Left ventricle myocardium superior (tissue), 1 donor: Measurements from ENCODE around the gene MYRFL. TPM values are rescaled to one million over a fixed set of nuclear protein-coding genes. Genes with fewer than 3 reads are reported as not detected.
A peak's percentile ranks its signal among the peaks of the same experiment; 100 is the strongest.

Experiments used
- ATAC-seq: fragments of 200-7000 bp; cut with Tn5 transposase; one replicate; pipeline ENCODE4 v1.9.1; 2020; ENCODE audit warnings: mild to moderate bottlenecking, moderate library complexity
- DNase-seq: peaks from one replicate; pipeline ENCODE4 v3.0.0-alpha.2; 2020
- intact Hi-C: fragments of 100-400 bp; cut with micrococcal nuclease; formaldehyde crosslinking; loops from one replicate; pipeline ENCODE4 v1.11.0; 2022
- total RNA-seq: library from RNA; stranded (reverse); fragmentation: NEBNext Ultra II Directional; extraction: Animal tissue kit (Norgen Biotek cat#: 25700); gene quantifications from one replicate; pipeline ENCODE4 v1.2.1, GENCODE V29; 2021
- donor health status: DM: no; HTN: yes; CAD: no; lungs with severe emphysema.

MYRFL gene
- total RNA-seq, 1 donor from 2014 or later: not detected

DNA sequence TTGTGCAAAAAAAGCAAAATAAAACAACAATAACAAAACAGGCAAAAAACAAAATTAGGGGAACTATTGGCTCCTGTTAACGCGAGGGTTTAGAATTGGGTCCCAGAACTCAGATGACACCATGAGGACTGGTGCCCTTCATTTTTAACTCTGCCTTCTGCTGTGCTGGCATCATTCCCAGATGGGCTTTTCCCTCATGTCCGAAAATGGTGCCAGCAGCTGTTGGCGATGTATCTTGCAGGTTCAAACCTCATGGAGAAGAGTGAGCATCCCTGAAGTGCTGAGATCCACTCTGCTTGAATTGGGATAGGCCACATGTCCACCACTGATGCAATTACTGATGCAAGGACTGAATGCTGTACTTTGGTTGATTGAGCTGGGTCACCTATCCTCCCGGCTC is 61.1 kb downstream of the MYRFL start:
- DNase-seq: no peak
- ATAC-seq: peak; percentile 12
- intact Hi-C loops: no loop called here

GRCh38 chr12:69886715-69887114 is 61.7 kb downstream of the MYRFL start:
- ATAC-seq (no peak), DNase-seq (no peak)
- intact Hi-C loops: no loop called here

GRCh38 chr12:69888901-69889300 is 63.9 kb downstream of the MYRFL start:
- intact Hi-C loops: no loop called here
- ATAC-seq (no peak), DNase-seq (no peak)

DNA sequence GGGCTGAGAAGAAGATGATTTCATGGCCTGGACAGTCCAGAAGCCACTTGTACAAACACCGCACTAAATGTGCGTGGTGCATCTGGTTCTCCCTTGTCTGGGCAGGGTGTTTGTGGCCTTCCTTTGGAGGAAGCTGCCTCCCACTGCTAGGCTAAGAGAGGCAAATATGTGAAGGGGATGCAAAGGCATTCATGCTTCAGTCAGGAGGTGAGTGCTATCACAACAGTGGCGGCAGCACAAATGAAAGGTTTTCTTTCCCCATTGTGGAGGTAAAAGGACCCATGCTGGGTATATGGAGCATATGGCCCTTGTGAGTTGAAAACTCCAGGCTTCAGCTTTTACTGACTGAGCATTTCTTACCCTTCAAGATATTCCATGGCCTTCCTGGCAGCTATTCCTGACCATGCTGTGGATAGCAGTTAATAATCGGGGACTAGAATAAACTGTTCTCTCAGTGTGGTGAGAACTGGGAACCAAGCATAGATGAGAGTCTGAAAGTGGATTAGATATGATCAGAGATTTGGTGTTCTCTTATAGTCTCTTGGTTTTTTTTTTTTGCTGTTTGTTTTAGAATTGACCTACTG is 69.9 kb downstream of the MYRFL start:
- DNase-seq: no peak
- ATAC-seq: no peak
- intact Hi-C loops: no loop called here

DNA sequence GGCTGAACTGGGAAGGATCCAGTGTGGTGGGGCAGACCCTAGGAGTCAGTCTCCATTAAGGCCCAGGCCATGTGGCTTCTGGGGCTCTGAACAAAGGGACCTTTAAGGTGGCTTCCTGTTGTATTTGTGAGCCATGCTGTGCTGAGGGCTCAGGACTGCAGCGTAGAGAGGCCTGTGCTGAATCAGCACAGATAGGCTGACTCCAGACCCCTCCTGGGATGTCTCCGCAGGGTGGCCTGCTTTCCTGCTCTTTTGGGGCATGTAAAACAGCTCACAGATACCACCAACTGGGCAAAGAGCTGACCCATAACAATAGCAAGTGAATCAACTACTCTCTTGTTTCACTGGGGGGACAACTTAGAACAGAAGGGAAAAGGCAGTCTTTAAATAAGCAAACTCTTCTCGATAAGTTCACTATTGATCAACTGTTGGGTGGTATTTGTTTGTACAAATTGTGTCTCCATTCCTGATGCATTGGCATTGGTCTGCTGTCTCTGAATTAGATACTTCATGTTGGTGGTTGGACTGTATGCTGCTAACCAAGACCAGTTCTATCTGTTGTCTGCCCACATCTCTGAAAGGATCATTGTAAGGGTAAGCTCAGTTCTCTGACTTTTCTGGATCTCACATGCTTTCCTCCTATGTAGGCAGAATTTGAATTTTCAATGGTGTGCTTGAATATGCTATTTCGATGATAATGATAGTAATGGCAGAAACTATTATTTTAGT is 71.8 kb downstream of the MYRFL start:
- intact Hi-C loops: no loop called here
- ATAC-seq: no peak
- DNase-seq: no peak

GRCh38 chr12:69897744-69898143 is 72.7 kb downstream of the MYRFL start:
- intact Hi-C loops: no loop called here
- DNase-seq (peak; percentile 71), ATAC-seq (peak; percentile 95)

DNA sequence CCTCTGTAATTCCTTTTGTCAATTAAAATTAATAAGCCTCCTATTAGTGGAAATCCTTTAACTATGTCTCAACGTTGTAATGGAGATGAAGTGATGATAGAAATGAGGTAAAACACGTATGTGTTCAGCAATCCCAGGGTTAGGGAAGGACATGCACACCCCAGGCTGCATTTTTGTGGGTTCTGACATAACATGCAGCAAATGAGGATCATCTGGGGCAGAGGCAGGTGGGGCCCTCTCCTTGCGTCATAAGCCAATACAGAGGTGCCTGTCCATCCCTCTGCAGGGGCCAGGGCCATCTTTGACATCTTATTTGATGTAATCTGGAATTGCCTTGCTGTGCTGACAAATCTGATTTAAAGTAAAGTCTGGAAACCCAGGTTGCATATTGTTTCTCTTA is 73.2 kb downstream of the MYRFL start:
- ATAC-seq (no peak), DNase-seq (no peak)
- intact Hi-C loops: no loop called here

DNA sequence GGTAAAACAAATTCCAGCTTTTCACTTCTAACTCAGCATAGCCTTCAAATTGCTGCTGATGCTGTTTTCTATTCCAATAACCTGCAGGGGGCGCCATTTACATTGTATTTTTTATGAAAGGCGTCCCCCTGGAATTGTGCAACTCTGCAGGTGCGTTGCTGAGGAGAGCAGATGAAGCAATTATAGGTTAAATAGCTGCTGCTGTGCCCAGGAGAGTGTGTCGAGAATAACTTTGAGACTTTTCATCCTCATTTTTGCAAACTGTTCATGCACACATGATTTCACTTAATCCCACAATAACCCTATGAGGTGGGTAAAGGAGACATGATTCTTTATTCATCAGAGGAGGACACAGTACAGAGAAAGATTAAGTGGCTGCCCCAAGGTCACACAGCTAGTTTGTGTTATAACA is 75.7 kb downstream of the MYRFL start:
- intact Hi-C loops: loop anchor here (5.0 kb wide), 1 partner anchor 677 kb away; no protein-coding TSS in a partner anchor
- DNase-seq (peak; percentile 52), ATAC-seq (peak; percentile 45)

GRCh38 chr12:69901221-69901905 is 76.3 kb downstream of the MYRFL start:
- intact Hi-C loops: loop anchor here (5.0 kb wide), 1 partner anchor 676 kb away; no protein-coding TSS in a partner anchor
- DNase-seq (no peak), ATAC-seq (no peak)

DNA sequence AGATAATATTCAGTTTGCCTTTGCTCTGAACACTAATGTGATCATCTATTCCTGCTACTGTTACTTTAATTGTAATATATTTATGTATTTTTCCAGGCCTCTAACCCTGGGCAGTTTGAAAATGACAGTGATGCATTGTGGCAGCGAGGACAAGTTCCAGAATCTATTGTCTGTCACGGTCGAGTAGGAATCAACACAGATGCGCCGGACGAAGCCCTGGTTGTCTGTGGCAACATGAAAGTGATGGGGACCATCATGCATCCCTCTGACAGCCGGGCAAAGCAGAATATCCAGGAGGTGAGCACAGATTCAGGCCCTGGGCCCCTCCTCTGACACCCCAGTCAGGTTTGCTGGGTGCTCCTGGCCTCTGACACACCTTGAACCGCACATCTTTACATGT is 78.5 kb downstream of the MYRFL start:
- ATAC-seq: no peak
- intact Hi-C loops: loop anchor here (5.0 kb wide), 1 partner anchor 674 kb away; no protein-coding TSS in a partner anchor
- DNase-seq: no peak

DNA sequence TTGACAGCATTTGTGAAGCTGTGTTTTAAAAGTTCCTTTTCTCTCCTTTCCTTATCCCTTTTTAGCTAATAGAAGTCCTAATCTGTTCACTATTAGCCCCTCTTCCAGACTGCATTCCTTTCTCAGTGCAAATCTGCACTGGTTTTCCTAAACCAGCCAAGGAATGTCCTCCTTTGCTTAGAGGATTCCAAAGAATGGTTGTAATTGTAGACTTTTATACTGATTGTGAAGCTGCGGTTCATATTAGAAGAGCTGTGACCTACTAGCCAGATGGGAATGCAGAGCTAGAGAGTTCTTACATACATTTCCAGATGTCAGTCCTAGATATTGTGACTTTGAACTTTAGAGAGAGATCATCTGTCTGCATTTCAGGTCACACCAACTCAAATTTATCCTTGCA is 79.8 kb downstream of the MYRFL start:
- DNase-seq (no peak), ATAC-seq (peak; percentile 63)
- intact Hi-C loops: loop anchor here (5.0 kb wide), 1 partner anchor 673 kb away; no protein-coding TSS in a partner anchor

GRCh38 chr12:69905801-69906200 is 80.8 kb downstream of the MYRFL start:
- intact Hi-C loops: no loop called here
- ATAC-seq (no peak), DNase-seq (no peak)

DNA sequence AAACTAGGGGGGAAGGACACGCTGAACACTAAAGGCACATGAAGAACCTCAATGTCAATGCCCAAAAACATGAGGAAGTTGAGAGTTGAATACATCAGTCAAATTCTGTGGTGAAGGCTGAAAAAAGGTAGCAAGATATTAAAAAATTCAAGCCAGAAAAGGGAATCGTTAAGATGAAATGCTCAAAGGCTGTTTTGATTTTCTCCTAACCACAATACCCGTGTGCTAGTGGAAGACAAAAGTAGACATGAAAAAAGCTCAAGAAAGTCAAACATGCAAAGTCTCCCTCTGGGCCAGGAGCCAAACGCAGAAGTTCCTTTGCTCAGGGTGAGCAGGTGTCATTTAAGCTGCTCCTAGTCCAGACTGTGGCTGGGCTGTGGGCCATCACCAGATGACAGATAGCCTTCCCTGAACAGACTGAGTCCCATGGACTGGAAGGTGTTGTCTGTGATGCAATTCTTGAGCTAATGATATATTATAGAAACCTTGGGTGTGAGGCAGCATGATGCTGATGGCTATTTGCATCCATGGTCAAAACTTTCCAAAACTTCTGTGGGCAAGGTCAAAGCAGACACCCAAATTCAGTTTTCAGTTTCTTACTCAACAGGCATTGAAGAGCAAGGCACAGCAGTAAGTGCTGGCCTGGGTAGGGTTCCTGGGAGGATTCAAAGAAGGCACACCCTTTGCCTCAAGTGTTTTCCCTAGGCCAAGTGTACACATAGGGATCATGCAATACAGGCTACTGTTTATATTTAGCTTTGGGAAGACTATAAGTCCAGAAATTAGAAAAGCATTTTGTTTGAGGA is 81.6 kb downstream of the MYRFL start:
- no peak for ATAC-seq
- intact Hi-C loops: no loop called here

GRCh38 chr12:69908203-69908602 is 83.2 kb downstream of the MYRFL start:
- DNase-seq: no peak
- ATAC-seq: peak; percentile 27
- intact Hi-C loops: no loop called here

More for the DNA sequence above, 81.6 kb downstream of the MYRFL start:
- no peak for DNase-seq

DNA sequence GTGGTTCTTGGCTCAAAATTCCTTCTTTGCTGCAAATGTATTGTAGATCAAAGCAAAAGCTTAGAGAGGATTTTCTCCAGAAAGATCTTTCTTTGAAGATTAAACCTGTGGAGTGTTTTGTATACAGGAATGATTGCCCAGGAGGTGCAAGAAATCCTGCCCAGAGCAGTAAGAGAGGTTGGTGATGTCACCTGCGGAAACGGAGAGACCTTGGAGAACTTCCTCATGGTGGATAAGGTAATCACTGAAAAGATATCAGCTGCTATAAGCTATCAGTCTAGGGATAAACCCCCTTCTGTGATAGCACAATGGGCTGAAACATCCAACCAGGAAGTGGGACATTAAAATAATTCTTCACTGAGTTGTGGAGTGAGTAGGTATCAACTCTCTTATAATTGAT is 85.7 kb downstream of the MYRFL start:
- intact Hi-C loops: no loop called here
- no peak for ATAC-seq
- DNase-seq: no peak

GRCh38 chr12:69913526-69913925 is 88.5 kb downstream of the MYRFL start:
- intact Hi-C loops: no loop called here
- DNase-seq (no peak), ATAC-seq (no peak)

- intact Hi-C loops: no loop called here
- no peak for DNase-seq
- no peak for ATAC-seq
These were observed 90.9 kb downstream of the MYRFL start for GRCh38 chr12:69915964-69916363.

DNA sequence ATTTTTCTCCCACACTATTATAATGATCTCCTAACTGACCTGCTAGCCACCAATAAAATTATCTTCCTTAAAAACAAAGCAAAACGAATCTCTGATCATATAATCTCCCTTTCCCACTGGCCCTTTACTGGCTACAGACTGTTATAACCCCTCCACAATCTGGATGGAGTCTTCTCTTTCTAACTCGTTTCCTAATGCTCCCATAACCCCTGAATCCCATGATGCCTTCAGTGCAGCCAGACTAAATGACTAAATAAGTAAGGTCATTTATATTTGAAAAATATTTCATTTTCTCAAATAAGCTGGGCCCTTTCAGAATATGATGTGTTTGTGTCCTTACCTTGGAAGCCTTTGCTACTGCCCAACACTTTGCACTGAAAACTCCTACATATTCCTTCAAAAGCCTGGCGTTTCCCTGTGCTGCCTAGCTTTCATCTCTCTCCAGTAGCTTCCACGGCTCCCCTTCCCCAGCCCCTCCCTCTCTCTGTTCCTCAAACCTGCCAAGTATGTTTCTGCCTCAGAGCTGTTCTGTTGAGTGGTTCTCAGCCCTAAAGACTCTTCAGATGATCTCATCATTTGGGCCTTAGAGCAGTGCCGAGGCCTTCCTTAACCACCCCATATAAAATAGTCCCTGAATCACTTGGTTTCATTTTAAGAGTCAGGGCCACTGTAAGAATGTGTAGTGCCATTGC is 91.7 kb downstream of the MYRFL start:
- peak; percentile 86 for ATAC-seq
- intact Hi-C loops: no loop called here
- DNase-seq: no peak

DNA sequence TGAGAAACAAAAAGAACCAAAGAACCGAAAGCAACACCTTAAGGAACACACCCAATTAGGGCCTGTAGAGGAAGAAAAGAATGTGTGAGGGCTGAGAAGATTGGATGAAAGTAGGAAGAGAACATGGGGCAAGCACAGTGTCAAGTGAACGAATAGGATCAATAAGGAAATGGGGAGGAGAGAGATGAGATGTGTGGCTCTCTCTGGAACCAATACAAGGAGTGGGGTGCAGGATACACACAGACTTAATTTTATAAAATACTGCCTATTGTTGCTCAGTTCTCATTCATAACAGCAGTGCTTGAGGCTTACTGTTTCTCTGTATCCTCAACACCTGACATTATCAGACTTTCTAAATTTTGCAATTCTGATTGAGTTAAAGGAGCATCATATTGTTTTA is 93.3 kb downstream of the MYRFL start:
- ATAC-seq: no peak
- no peak for DNase-seq
- intact Hi-C loops: no loop called here
